22Rv1 (cell line): ENCODE measurements around the gene KRT75.

ENCODE experiments used
- CTCF ChIP-seq: fragments of 450-650 bp; IDR thresholded peaks from 2 replicates; pipeline ENCODE4 v1.5.1; 2017; ENCODE audit warnings: mild to moderate bottlenecking
- ZFX ChIP-seq: fragments of 450-650 bp; IDR thresholded peaks from 2 replicates; pipeline ENCODE4 v1.6.1; 2017; ENCODE audit warnings: antibody characterized with exemption, borderline replicate concordance

DNA sequence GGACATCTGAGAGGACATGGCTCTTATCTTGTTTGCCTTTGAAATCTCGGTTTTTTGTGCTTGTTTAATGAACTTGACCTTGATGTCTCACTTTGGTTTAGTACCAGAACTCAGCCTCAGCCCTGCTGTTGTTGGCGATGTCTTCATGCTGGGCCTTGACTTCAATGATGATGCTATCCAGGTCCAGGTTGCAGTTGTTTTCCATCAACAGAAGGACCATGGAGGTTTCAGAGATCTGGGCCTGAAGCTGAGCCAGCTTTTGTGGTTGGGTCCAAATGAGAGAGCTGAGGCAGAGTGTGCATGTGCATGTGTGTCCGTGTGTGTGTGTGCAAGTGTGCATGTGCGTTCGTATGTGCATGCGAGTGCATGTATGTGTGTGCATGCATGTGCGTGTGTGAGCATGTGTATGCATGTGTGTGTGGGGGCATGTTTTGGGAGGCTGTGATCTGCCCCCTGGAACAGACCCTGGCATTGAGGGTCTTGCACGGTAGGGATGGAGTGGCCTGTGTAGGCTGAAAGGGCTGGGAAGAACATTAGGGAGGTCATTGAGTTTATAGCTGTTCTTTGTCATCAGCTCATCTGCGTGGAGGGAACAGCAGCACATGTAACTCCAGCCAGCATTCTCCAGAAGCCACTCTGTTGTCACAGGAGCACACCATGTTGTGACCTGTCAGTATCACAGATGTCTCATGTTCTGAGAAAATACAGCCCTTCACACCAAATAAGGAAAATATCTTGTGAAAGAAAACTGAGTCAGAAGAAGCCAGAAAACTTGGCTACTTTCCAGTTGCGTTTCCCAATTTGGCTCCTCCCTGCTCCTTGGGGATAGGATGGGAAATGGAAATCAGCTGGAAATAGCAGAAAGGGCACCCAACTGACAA, 18.1 kb downstream of the KRT75 start:
- TF ChIP-seq CTCF (no peak), ZFX (no peak)
